ENCODE measurements around the gene NIPAL3. TPM values are rescaled to one million over a fixed set of nuclear protein-coding genes. Genes with fewer than 3 reads are reported as not detected.

The NIPAL3 gene
- total and polyA plus RNA-seq, 2 donors (not counting 3 experiments of a cell fraction or from before 2014, with no cell fraction given) = 15.5 to 16.0 TPM

GRCh38 chr1:24400065-24400464 is 15.5 kb upstream of the NIPAL3 start:
- no peak overlapping the region for H2AFZ ChIP-seq (ENCODE audit: low read depth, low read length)
- no peaks in the 10 kb centered on the region for H3K4me1 ChIP-seq (ENCODE audit: control insufficient read depth, extremely low read depth, insufficient read depth, low read length)
- H3K4me3 ChIP-seq (replicated peaks in 1 of 3; ENCODE audit: insufficient read depth in 1 of 3, low read depth in 1 of 3, low read length in 3 of 3) = no peak overlapping the region
- no peaks in the 10 kb centered on the region for H4K20me1 ChIP-seq (replicated peaks; ENCODE audit: control insufficient read depth, extremely low read depth, insufficient read depth, low read length)
- no TSS peak for BruUV-seq (replicated peaks)
- no peaks in the 10 kb centered on the region for H3K27me3 ChIP-seq (ENCODE audit: control insufficient read depth in 2 of 2, insufficient read depth in 2 of 2, low read length in 2 of 2)
- H3K9ac ChIP-seq (replicated peaks; ENCODE audit: extremely low read depth, insufficient read depth, low read length) = no peak overlapping the region
- FAIRE-seq (no peak), DNase-seq (ENCODE audit: low read depth, low spot score) (no peak)
- TF ChIP-seq GATA2 (IDR thresholded peaks at IDR 0.05; ENCODE audit: insufficient read depth, insufficient read length, low read depth, low read length) = peak; percentile 19
- TF ChIP-seq, protein P1, sequence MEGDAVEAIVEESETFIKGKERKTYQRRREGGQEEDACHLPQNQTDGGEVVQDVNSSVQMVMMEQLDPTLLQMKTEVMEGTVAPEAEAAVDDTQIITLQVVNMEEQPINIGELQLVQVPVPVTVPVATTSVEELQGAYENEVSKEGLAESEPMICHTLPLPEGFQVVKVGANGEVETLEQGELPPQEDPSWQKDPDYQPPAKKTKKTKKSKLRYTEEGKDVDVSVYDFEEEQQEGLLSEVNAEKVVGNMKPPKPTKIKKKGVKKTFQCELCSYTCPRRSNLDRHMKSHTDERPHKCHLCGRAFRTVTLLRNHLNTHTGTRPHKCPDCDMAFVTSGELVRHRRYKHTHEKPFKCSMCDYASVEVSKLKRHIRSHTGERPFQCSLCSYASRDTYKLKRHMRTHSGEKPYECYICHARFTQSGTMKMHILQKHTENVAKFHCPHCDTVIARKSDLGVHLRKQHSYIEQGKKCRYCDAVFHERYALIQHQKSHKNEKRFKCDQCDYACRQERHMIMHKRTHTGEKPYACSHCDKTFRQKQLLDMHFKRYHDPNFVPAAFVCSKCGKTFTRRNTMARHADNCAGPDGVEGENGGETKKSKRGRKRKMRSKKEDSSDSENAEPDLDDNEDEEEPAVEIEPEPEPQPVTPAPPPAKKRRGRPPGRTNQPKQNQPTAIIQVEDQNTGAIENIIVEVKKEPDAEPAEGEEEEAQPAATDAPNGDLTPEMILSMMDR (IDR thresholded peaks at IDR 0.05; ENCODE audit: extremely low read depth in 1 of 2, insufficient read depth in 1 of 2, low read depth in 1 of 2, low read length in 2 of 2) = no peak
- H3K4me2 ChIP-seq (ENCODE audit: insufficient read depth, low read length) = no peak overlapping the region
- H3K9me3 ChIP-seq (replicated peaks; ENCODE audit: control insufficient read depth, insufficient read depth, low read length) = no peaks in the 10 kb centered on the region
- intact Hi-C loops (cut with micrococcal nuclease) (no loop called here), dilution Hi-C loops (cut with MboI; ENCODE audit: extremely low pct_ligation_motif_present, low sequenced_read_pairs) (no loop called here)
- H3K9me1 ChIP-seq (replicated peaks; ENCODE audit: control insufficient read depth, extremely low read depth, insufficient read depth, low read length) = no peaks in the 10 kb centered on the region
- CTCF ChIA-PET = interaction anchor here (1.0 to 2.7 kb wide), 4 partner anchors 8 to 201 kb away, joined by 4 to 15 read pairs (median 7); no protein-coding TSS in a partner anchor
- no peak overlapping the region for H3K27ac ChIP-seq (ENCODE audit: insufficient read depth, low read depth, low read length)
- H3K36me3 ChIP-seq (ENCODE audit: control insufficient read depth in 2 of 2, extremely low read depth in 1 of 2, insufficient read depth in 2 of 2, low read length in 2 of 2) = no peaks in the 10 kb centered on the region
- POLR2A ChIA-PET = no interaction called here
- H3K79me2 ChIP-seq (ENCODE audit: control insufficient read depth, insufficient read depth, low read length) = no peaks in the 10 kb centered on the region

DNA sequence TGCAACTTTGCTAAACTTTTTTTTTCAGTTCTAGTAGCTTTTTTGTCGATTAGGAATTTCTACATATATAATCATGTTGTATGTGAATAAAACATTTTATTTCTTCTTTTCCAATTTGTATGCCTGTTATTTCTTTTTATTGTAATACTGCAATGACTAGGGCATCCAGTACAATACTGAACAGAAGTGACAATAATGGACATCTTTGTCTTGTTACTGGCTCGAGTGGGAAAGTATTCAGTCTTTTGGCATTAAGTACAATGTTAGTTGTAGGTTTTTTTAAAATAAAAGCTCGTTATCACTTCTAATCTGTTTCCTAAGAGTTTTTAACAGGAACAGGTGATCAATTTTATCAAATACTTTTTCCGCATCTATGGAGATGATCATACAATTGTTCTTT is 11.8 kb upstream of the NIPAL3 start:
- no peak overlapping the region for H3K27ac ChIP-seq (ENCODE audit: insufficient read depth, low read depth, low read length)
- POLR2A ChIA-PET = no interaction called here

More for the DNA sequence above, 11.8 kb upstream of the NIPAL3 start:
- Histone ChIP-seq H2AFZ (ENCODE audit: low read depth, low read length) (no peak overlapping the region), H3K9ac (replicated peaks; ENCODE audit: extremely low read depth, insufficient read depth, low read length) (no peak overlapping the region), H3K9me1 (replicated peaks; ENCODE audit: control insufficient read depth, extremely low read depth, insufficient read depth, low read length) (no peaks in the 10 kb centered on the region), H3K36me3 (ENCODE audit: control insufficient read depth in 2 of 2, extremely low read depth in 1 of 2, insufficient read depth in 2 of 2, low read length in 2 of 2) (no peaks in the 10 kb centered on the region), H3K4me3 (replicated peaks in 1 of 3; ENCODE audit: insufficient read depth in 1 of 3, low read depth in 1 of 3, low read length in 3 of 3) (no peak overlapping the region), H3K4me1 (ENCODE audit: control insufficient read depth, extremely low read depth, insufficient read depth, low read length) (no peaks in the 10 kb centered on the region), H3K79me2 (ENCODE audit: control insufficient read depth, insufficient read depth, low read length) (no peaks in the 10 kb centered on the region), H3K27me3 (ENCODE audit: control insufficient read depth in 2 of 2, insufficient read depth in 2 of 2, low read length in 2 of 2) (no peaks in the 10 kb centered on the region), H4K20me1 (replicated peaks; ENCODE audit: control insufficient read depth, extremely low read depth, insufficient read depth, low read length) (no peaks in the 10 kb centered on the region), H3K4me2 (ENCODE audit: insufficient read depth, low read length) (no peak overlapping the region), H3K9me3 (replicated peaks; ENCODE audit: control insufficient read depth, insufficient read depth, low read length) (no peaks in the 10 kb centered on the region)
- DNase-seq (ENCODE audit: low read depth, low spot score) = no peak
- intact Hi-C loops (cut with micrococcal nuclease) = no loop called here
- TF ChIP-seq POLR2AphosphoS5 (IDR thresholded peaks at IDR 0.05; ENCODE audit: insufficient read depth, low read depth, low read length) (no peak), EZH2 (IDR thresholded peaks at IDR 0.05; ENCODE audit: borderline replicate concordance, low read depth, low read length, severe bottlenecking) (no peak), POLR2A (IDR thresholded peaks at IDR 0.05; ENCODE audit: low read depth, low read length) (no peak), FOS (IDR thresholded peaks at IDR 0.05; ENCODE audit: borderline replicate concordance, insufficient read depth, low read length) (no peak), GATA2 (IDR thresholded peaks at IDR 0.05; ENCODE audit: insufficient read depth, insufficient read length, low read depth, low read length) (no peak), MYC (IDR thresholded peaks at IDR 0.05; ENCODE audit: low read depth, low read length) (no peak), JUN (IDR thresholded peaks at IDR 0.05; ENCODE audit: borderline replicate concordance, insufficient read depth, insufficient read length, low read depth) (no peak)
- TF ChIP-seq, protein P2, sequence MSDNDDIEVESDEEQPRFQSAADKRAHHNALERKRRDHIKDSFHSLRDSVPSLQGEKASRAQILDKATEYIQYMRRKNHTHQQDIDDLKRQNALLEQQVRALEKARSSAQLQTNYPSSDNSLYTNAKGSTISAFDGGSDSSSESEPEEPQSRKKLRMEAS (IDR thresholded peaks at IDR 0.05; ENCODE audit: insufficient read depth, insufficient read length) = no peak
- BruUV-seq (replicated peaks) = no TSS peak
- no peak for FAIRE-seq
- CTCF ChIA-PET = interaction anchor here (1.0 to 2.0 kb wide), 4 partner anchors 10 to 202 kb away, joined by 3 to 10 read pairs (median 6); partner anchors contain the start of gene NIPAL3
- dilution Hi-C loops (cut with MboI; ENCODE audit: extremely low pct_ligation_motif_present, low sequenced_read_pairs) = no loop called here
